GM18870 (cell line): Measurements from ENCODE around the gene MFSD6.

Source experiments
- ATAC-seq: cut with Tn5 transposase; IDR thresholded peaks from one replicate; pipeline ENCODE4 v1.9.1; 2021; ENCODE audit warnings: moderate library complexity; ENCODE audit not compliant: unreplicated experiment

MFSD6 gene

GRCh38 chr2:190528521-190529001, 120.4 kb downstream of the MFSD6 start:
- no peak for ATAC-seq

DNA sequence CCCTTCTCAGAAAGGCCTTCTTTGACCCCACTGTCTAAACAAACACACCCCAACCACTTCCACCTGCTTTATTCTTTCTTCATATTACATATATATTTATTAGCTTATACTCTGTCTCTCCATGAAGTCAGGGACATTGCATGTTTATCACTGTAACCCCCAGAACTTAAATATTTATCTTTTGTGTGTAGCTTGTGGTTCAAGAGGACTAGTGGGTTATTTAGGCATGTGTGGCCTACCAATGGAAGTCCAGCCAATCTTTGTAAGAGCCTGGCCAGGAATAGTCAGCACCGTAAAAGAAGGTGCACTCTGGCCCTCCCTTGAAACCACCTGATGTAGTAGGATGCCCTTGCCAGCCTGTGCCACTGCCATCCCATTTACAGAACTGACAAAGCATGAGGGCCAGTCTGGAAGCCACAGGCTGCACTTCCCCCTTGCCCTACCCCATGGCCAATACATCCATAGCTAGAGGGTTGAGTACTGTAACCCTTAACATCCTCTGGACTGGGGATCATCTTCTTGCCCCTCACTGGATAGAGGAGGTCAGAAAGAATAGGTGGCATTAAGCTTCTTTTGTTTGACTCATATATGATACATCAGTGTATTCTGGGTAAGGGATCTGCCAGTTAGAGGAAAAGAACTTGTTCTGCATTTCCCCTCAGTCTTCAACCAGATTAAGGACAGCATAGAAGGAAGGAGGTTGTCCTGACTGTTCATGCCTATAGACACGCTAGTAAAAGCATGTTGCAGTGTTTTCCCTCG, 121.5 kb downstream of the MFSD6 start:
- ATAC-seq = no peak

DNA sequence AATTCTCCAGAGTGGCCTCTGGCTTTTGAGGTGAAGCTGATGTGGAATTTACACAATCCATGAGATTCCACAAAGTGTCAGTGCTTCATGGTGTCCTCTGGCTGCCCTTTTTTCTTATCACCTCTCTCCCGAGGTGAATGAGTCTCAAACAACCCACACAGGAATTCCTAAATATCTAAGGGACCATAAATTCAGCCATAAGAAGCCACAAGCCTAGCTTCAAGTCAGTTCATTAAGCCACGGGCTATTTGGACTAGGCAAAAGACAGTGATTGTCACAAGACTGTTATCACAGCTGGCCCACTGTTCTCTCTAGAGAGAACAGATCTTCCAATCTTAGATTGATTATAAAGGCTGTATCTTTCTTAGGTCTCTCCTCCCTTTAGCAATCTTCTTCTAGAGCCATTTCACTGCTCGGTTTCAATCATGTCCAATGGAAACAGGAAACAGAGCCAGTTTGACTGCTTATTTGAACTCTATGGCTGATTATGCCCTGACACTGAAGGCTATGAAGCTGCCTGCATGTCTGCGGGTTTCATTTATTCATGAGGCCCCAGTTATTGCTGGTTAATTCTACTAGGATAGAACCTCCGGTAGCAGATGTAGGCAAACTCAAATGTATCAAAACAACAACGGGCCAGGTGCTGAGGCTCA, 122.2 kb downstream of the MFSD6 start:
- no peak for ATAC-seq

DNA sequence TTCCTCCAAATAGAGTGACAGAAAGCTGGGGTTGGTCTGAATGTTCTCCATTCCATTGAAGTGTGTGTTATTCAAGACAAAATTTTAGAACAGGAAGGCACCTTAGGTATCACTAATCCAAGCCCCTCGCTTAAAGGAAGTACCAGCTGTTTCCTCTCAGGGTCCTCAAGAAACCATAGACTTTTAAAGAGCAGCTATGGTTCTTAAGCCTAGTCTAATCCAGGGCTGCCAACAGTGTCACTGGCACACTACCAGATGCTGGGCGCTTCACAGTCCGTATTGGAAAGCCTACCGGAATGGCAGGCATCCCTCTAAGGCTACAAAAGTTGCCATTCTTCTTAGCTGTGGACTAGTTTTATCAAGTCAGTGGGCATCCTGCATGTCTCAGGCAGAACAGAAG, 124.4 kb downstream of the MFSD6 start:
- no peak for ATAC-seq

DNA sequence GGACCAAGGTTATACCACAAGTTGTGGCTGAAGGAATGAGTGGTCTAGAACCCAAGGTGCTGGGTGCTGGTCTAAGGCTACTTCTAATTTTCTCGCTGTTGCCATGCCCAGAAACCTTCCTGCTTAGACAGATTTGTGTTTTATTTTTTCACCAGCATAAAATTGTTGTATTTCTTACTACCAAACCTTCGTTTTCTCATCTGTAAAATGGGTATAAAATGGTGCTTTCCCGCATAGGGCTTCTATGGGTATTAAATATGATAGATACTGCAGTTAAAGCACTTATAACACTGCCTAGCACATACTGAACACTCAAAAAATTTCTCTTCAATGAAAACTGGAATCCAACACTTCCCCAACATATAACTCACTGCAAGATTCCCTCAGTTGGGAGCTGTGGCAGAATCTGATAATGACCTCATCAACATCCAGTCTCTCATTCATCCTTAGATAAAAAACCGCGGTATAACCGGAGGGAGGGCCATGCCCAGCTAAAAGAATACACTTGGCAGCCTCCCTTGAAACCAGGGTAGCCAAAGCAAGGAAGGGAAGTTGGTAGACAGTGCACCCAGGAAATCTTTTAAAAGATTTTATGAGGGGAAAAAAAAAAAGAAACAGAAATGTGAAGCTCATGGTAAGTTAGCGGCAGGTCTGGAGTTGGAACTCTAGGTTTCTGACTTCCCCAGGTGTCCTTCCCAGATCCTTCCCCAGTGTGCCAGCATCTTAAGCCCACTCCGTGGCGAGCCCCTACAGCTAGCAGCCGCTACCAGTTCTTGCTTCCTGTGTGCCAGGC, 125.2 kb downstream of the MFSD6 start:
- ATAC-seq = no peak

GRCh38 chr2:190533968-190534309, 125.8 kb downstream of the MFSD6 start:
- ATAC-seq = peak; percentile 9

DNA sequence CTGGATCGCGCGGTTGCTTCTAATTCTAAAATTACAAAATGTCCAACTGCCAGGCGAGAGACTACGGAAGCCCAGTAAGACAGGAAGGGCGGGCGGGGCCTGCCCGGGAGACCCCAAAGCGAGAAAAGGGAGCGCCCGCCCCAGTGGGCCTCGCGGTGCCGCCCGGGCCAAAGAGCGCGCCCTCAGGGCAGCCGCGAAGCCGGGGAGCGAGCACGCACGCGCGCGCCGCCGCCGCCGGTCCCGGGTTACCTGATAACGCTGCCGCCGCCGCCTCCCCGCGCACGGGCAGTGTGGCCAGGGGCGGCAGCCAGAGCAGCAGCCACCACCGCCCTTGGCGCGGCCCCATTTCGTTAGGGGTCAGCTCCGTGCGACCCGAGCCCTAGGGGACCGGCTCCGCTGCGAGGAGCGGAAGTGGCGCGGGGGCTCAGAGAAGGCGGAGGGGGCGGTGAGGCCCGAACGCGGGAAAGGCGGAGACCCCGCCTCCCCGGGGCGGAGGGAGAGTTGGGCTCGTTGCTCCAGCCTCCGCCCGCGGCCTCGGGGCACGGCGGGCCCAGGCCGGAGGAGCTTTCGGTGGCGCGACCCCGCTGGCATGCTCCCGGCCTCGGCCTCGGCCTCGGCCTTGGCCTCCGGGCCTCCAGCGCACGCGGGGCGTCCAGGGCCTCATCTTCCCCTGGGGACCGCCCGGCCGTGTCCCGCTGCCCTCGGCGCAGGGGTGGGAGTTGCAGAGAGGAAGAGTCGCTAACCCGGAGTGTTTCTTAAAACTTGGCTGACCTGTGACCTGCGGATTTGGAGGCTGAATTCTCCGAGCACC, 126.4 kb downstream of the MFSD6 start, which contains the start of gene NEMP2:
TSS of gene NEMP2 (minus strand) at position 413 of the 811 bp plus-strand sequence. CDS start at position 346, 67 bp downstream.
- peak; percentile 63 for ATAC-seq

DNA sequence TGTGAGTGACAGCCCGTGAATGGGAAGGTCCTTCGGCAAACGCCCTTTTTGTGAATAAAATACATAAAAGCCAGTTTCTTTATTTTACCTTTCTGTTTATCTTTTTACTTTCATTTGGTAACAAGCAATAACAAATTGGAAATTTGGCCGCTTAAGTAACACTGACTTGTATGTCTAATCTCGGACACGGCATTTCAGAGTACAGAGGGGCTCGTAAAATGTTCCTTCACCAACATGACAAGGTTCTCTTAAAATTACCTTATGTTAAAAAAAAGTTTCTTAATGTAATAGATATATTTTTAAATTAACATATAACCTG, 126.9 kb downstream of the MFSD6 start:
- no peak for ATAC-seq

GRCh38 chr2:190535586-190535985, 127.4 kb downstream of the MFSD6 start:
- no peak for ATAC-seq

DNA sequence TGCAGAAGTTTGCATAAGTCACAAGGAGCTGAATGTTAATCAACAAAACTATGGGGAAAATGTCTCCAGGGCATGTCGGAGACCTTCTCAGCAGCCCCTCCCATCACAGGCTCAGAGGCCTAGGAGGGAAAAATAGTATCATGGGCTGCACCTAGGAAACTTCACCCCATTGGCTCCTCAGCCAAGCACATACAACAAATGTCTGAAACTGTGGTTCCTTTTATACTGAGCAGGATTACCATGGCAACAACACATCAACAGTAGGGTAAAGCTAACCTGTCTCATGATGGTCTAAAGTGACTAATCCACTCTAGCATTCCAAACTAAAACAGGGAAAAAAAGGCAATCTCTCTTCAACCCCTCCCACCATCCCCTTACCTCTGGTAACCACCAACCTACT, 129.6 kb downstream of the MFSD6 start:
- ATAC-seq = no peak

GRCh38 chr2:190538201-190538600, 130.0 kb downstream of the MFSD6 start:
- ATAC-seq = no peak

DNA sequence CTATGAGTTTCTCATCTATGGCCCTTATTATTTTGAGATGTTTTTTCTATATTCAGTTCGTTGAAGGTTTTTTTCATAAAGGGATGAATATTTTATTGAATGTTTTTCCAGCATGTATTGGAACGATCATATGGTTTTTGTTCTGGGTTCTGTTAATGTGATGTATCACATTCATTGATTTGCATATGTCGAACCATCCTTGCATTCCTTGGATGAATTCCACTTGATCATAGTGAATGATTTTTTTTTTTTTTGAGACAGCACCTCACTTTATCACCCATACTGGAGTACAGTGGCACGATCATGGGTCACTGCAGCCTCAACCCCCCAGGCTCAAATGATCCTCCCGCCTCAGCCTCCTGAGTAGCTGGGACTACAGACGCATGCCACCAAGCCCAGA, 131.9 kb downstream of the MFSD6 start:
- no peak for ATAC-seq

DNA sequence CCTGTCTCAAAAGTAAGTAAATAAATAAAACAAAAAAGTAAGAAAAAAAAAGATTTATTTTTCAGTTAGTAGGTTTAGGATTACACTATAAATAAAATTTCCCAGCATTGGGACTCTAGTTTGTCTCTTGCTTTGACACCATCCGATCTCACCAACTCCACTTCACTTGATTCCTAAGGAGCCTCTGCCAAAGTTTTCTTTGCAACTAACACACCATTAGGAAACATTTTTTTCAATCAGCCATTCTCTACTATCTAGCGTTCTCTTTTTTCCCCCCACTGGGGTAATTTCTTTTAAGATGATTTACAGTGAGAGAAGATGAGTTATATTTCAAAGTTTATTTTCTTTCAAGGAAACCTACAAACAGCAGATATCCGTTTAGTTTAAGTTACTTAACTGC, 136.9 kb downstream of the MFSD6 start:
- no peak for ATAC-seq

GRCh38 chr2:190545555-190546385, 137.6 kb downstream of the MFSD6 start:
- ATAC-seq = no peak

- no peak for ATAC-seq
These were observed 138.6 kb downstream of the MFSD6 start for GRCh38 chr2:190546734-190547133.

- no peak for ATAC-seq
These were observed 139.7 kb downstream of the MFSD6 start for GRCh38 chr2:190547886-190548285.

GRCh38 chr2:190550137-190550536, 142.0 kb downstream of the MFSD6 start:
- no peak for ATAC-seq
